Measurements from ENCODE around the gene TMEM9. TPM values are rescaled to one million over a fixed set of nuclear protein-coding genes. Genes with fewer than 3 reads are reported as not detected.

Gene TMEM9
- total RNA-seq, 6 donors from 2014 or later = 29.3 to 73.6 (median 59.2) TPM

DNA sequence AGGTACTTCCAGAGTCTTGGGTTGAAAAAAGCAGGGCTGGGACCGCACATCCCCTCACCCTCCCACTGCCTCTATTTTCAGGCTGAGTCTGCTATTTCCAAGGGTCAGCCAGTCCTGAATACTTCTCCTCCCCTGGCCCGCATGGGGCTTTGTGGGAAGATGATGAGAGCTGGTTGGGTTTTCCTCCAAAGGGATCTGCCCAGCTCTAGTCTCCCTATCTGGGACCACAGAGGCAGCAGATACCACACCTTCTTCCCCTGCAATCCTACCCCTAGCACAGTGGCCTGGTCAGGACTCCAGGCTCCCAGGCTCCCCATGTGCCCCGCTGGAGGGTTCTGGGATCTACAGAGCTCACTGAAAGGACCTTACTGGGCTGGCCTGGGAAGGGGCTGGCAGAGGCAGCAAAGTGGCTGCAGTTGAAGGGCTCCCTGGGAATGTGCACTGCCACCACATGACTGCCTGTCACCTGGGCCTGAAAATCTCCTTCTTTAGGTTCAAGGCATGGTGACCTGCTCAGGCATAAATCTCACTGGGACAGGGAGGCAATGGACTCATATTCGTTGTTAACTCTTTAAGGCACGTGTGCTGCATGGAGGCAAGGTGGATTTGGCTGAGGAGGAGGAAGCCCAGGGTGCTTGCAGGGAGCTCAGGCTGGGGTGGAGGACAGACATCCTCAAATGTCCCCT, 55.1 kb downstream of the TMEM9 start:
- WGBS, 2 donors = 77 to 79% methylated on average over 3 to 5 of the region's 5 CpGs
- H3K27me3 ChIP-seq = no peaks in the 10 kb centered on the region
- no peaks in the 10 kb centered on the region for H3K36me3 ChIP-seq
- no peak overlapping the region for H3K27ac ChIP-seq
- no peak for DNase-seq
- no peak overlapping the region for H3K4me3 ChIP-seq
- ATAC-seq (ENCODE audit: low FRiP score in 2 of 2) = peak in 1 of 2 donors; percentile 7
- TF ChIP-seq EP300 (IDR thresholded peaks at IDR 0.05) = no peak
- TF ChIP-seq POLR2A (IDR thresholded peaks at IDR 0.05) = no peak
- TF ChIP-seq, protein P1, sequence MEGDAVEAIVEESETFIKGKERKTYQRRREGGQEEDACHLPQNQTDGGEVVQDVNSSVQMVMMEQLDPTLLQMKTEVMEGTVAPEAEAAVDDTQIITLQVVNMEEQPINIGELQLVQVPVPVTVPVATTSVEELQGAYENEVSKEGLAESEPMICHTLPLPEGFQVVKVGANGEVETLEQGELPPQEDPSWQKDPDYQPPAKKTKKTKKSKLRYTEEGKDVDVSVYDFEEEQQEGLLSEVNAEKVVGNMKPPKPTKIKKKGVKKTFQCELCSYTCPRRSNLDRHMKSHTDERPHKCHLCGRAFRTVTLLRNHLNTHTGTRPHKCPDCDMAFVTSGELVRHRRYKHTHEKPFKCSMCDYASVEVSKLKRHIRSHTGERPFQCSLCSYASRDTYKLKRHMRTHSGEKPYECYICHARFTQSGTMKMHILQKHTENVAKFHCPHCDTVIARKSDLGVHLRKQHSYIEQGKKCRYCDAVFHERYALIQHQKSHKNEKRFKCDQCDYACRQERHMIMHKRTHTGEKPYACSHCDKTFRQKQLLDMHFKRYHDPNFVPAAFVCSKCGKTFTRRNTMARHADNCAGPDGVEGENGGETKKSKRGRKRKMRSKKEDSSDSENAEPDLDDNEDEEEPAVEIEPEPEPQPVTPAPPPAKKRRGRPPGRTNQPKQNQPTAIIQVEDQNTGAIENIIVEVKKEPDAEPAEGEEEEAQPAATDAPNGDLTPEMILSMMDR (IDR thresholded peaks at IDR 0.05) = no peak
- no peak for TF ChIP-seq POLR2AphosphoS5 (IDR thresholded peaks at IDR 0.05)
- no peaks in the 10 kb centered on the region for H3K4me1 ChIP-seq
- H3K9me3 ChIP-seq = no peaks in the 10 kb centered on the region

DNA sequence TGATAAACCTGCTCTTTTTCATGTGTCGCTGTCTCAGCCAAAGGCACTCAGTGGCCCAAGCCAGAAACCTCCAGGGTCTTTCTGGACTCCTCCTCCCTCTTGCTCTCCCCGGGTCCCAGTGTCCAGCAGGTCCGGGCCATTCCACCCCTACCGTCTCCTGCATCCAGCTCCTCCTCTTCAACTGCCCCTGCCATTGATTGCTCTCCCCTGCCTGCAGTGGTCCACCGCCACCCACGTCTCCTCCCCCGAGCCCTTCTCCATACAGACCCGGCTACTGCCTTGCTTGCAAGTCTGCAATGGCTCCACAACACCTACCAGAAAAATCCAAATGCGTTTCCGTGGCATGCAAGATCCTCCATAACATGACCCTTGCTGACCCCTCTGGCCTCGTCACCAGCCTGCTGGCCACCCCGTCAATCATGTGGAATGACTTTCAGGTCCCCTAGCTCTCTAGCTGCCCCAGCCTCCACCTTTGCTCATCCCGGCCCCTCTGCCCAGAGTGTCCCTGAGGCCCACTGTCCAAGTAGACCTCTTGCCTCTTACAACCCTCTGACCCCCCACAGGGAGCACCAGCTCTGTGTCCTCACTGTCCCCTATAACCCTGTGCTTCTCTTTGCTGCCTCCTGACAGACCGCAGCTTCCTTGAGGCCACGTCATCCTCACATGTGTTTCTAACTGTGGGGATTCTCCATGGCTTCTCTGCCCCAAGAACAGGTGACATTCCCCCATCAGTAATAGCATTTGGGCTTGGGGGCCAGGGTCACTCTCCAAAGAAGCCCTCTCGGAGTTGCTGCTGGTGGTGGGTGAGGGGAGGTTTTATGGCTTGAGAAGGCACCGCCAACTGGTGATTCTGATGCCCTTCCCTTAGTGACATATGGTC, 57.1 kb downstream of the TMEM9 start:
- DNase-seq = peak in 1 of 2 donors; percentile 35
- no peak overlapping the region for H3K27ac ChIP-seq
- H3K9me3 ChIP-seq = no peaks in the 10 kb centered on the region
- TF ChIP-seq POLR2A (IDR thresholded peaks at IDR 0.05) (no peak), POLR2AphosphoS5 (IDR thresholded peaks at IDR 0.05) (no peak), EP300 (IDR thresholded peaks at IDR 0.05) (no peak)
- TF ChIP-seq, protein P1 (IDR thresholded peaks at IDR 0.05) = no peak
- WGBS, 2 donors = 87 to 94% methylated on average over 17 of the region's 17 CpGs
- H3K4me3 ChIP-seq = no peak overlapping the region
- H3K4me1 ChIP-seq = no peaks in the 10 kb centered on the region
- ATAC-seq (ENCODE audit: low FRiP score in 2 of 2) = no peak
- H3K36me3 ChIP-seq = no peaks in the 10 kb centered on the region
- no peaks in the 10 kb centered on the region for H3K27me3 ChIP-seq

DNA sequence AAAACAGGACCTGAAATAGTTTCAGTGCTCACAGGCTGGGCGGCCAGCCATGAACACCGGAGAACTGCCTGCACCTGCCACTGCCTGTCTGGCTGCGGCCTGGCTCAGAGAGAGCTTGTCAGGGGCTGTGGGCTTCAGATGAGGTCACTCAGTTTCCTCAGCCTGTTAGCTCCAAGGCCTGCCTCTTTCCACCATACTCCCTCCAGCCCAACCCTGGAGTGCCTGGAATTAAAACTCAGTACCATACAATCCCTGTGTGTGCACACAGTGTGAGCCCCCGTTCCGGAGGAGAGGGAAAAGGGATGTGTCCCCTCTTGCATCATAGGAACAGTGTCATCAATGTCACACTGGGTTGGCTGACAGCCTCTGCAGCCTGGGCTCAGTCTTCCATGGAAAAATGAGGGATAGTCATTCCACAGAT, 58.2 kb downstream of the TMEM9 start:
- DNase-seq (no peak), ATAC-seq (ENCODE audit: low FRiP score in 2 of 2) (no peak)
- no peaks in the 10 kb centered on the region for H3K4me1 ChIP-seq
- no peaks in the 10 kb centered on the region for H3K9me3 ChIP-seq
- no peak overlapping the region for H3K4me3 ChIP-seq
- H3K27me3 ChIP-seq = no peaks in the 10 kb centered on the region
- no peaks in the 10 kb centered on the region for H3K36me3 ChIP-seq
- WGBS, 2 donors = 76 to 85% methylated on average over 4 to 5 of the region's 5 CpGs
- TF ChIP-seq POLR2AphosphoS5 (IDR thresholded peaks at IDR 0.05) (no peak), POLR2A (IDR thresholded peaks at IDR 0.05) (no peak), EP300 (IDR thresholded peaks at IDR 0.05) (no peak)
- TF ChIP-seq, protein P1 (IDR thresholded peaks at IDR 0.05) = no peak
- no peak overlapping the region for H3K27ac ChIP-seq

DNA sequence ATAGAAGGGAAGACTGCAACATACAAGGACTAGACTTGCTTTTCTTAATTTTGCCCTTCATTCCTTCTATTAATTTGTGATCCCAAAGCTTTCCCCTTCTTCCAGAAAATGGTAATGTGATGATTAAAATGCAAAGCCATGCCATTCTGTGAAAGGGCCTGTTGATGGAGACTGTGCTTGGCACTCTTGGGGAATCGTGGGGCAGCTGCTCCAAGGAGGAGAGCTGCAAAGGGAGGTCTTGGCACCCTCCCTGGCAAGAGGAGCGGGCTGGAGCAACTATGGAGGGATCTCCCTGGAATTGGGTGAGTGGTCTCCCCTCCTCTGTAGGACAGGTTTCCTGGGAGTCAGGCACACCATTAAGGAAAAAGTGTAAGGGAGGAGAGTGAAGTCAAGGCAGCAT, 58.7 kb downstream of the TMEM9 start:
- H3K4me3 ChIP-seq = no peak overlapping the region
- H3K4me1 ChIP-seq = no peaks in the 10 kb centered on the region
- no peaks in the 10 kb centered on the region for H3K27me3 ChIP-seq
- no peak overlapping the region for H3K27ac ChIP-seq
- TF ChIP-seq POLR2AphosphoS5 (IDR thresholded peaks at IDR 0.05) (no peak), EP300 (IDR thresholded peaks at IDR 0.05) (no peak), POLR2A (IDR thresholded peaks at IDR 0.05) (no peak)
- TF ChIP-seq, protein P1 (IDR thresholded peaks at IDR 0.05) = no peak
- no peaks in the 10 kb centered on the region for H3K9me3 ChIP-seq
- no peak for ATAC-seq (ENCODE audit: low FRiP score in 2 of 2)
- 89 to 90% methylated on average over 2 of the region's 2 CpGs for WGBS, 2 donors
- H3K36me3 ChIP-seq = no peaks in the 10 kb centered on the region
- no peak for DNase-seq
